GM12878 (cell line): ENCODE measurements around the gene PTPRU. TPM values are rescaled to one million over a fixed set of nuclear protein-coding genes. Genes with fewer than 3 reads are reported as not detected.

ENCODE experiments used
- ATAC-seq: fragments of 200-7000 bp; cut with Tn5 transposase; 3 replicates; pipeline ENCODE4 v1.9.1; 2020; ENCODE audit warnings: mild to moderate bottlenecking, moderate library complexity
- BruUV-seq: library from RNA; stranded (reverse); fragments of 400-500 nt; replicated peaks from 2 replicates; lab custom pipeline; 2021; lab: Mats Ljungman, UMichigan
- CTCF ChIA-PET: fragments of 300-600 bp; sonication (Branson Sonifier 250); formaldehyde crosslinking; extraction: SDS; loops from one replicate; lab custom pipeline; 2021; ENCODE audit warnings: inconsistent platforms; lab: Yijun Ruan, JAX
- POLR2A ChIA-PET: fragments of 350-600 bp; formaldehyde crosslinking; extraction: SDS; loops from one replicate; lab custom pipeline; 2021; ENCODE audit warnings: inconsistent platforms; lab: Charles Lee
- RAD21 ChIA-PET: fragments of 300-600 bp; sonication (Branson Sonifier 250); formaldehyde crosslinking; loops from one replicate; lab custom pipeline; 2023; ENCODE audit warnings: antibody characterized with exemption; ENCODE audit not compliant: unreplicated experiment; lab: Charles Lee
- SMC1A ChIA-PET: fragments of 300-600 bp; sonication (Branson Sonifier 250); formaldehyde crosslinking; loops from one replicate; lab custom pipeline; 2023; ENCODE audit not compliant: unreplicated experiment, uncharacterized antibody; lab: Charles Lee
- DNase-seq: peaks from one replicate; pipeline ENCODE4 v3.0.0-alpha.2; 2011; ENCODE audit warnings: low read depth, low spot score
- FAIRE-seq: peaks from 3 replicates; lab custom pipeline; 2011; peaks lifted over from hg19 to GRCh38; lab: Jason Lieb, UNC
- H2AFZ ChIP-seq: 2 replicates; pipeline ENCODE4 v1.6.0; 2011; ENCODE audit warnings: low read depth, low read length, control low read depth; ENCODE audit not compliant: control insufficient read depth
- H3K27ac ChIP-seq: 2 replicates; pipeline ENCODE4 v1.5.1; 2011; ENCODE audit warnings: control low read depth; ENCODE audit not compliant: control insufficient read depth, insufficient read depth
- H3K27me3 ChIP-seq, 2 experiments: replicated peaks in 1 of 2; 2 replicates each; pipeline versions ENCODE4 v1.6.0 to v1.6.1; 2011; ENCODE audit warnings: low read length in 1 of 2; ENCODE audit not compliant: control insufficient read depth in 2 of 2, insufficient read depth in 2 of 2
- H3K36me3 ChIP-seq, 2 experiments: 2 replicates each; pipeline ENCODE4 v1.5.1; 2011; ENCODE audit warnings: low read length in 1 of 2; ENCODE audit not compliant: control insufficient read depth in 2 of 2, insufficient read depth in 2 of 2
- H3K4me1 ChIP-seq: 2 replicates; pipeline ENCODE4 v1.6.1; 2011; ENCODE audit warnings: mild to moderate bottlenecking, low read length, moderate library complexity, mixed read lengths; ENCODE audit not compliant: control insufficient read depth, insufficient read depth
- H3K4me2 ChIP-seq: 2 replicates; pipeline ENCODE4 v1.6.0; 2011; ENCODE audit warnings: control low read depth; ENCODE audit not compliant: control insufficient read depth, insufficient read depth
- H3K4me3 ChIP-seq: fragments of 200-600 bp; sonication (generic); 2 replicates; pipeline ENCODE4 v1.5.1; 2016
- H3K79me2 ChIP-seq: 2 replicates; pipeline ENCODE4 v1.6.0; 2011; ENCODE audit warnings: low read length; ENCODE audit not compliant: control insufficient read depth, insufficient read depth
- H3K9ac ChIP-seq: 2 replicates; pipeline ENCODE4 v1.8.0; 2011; ENCODE audit warnings: low read length, control low read depth, mixed read lengths; ENCODE audit not compliant: control insufficient read depth, insufficient read depth
- H3K9me3 ChIP-seq: replicated peaks from 3 replicates; pipeline ENCODE4 v1.5.1; 2011; ENCODE audit warnings: mild to moderate bottlenecking, low read length; ENCODE audit not compliant: control insufficient read depth, insufficient read depth
- H4K20me1 ChIP-seq: 2 replicates; pipeline ENCODE4 v1.6.0; 2011; ENCODE audit not compliant: control insufficient read depth, insufficient read depth
- ASH2L ChIP-seq: fragments of 300-600, 200-600 bp; sonication (generic); IDR thresholded peaks from 2 replicates; pipeline ENCODE4 v1.6.1; 2017; ENCODE audit warnings: low read depth, mild to moderate bottlenecking, borderline replicate concordance
- ATF7 ChIP-seq: fragments of 450-650 bp; IDR thresholded peaks from 2 replicates; pipeline ENCODE4 v1.6.1; 2016; ENCODE audit warnings: low read depth, mild to moderate bottlenecking
- BCL11A ChIP-seq: IDR thresholded peaks from 2 replicates; pipeline ENCODE4 v1.6.1; 2011; ENCODE audit warnings: low read depth, low read length
- CBX3 ChIP-seq: fragments of 200-600 bp; sonication (generic); IDR thresholded peaks from 2 replicates; pipeline ENCODE4 v1.6.1; 2016; ENCODE audit warnings: low read depth, borderline replicate concordance
- CEBPB ChIP-seq, 2 experiments: fragments of 150-350 bp in 1 of 2; IDR thresholded peaks; 2 replicates each; pipeline ENCODE4 v1.6.1; 2012 to 2014; ENCODE audit warnings: low read depth in 2 of 2, low read length in 2 of 2, borderline replicate concordance in 1 of 2, inconsistent platforms in 1 of 2
- CREB1 ChIP-seq: IDR thresholded peaks from 2 replicates; pipeline ENCODE4 v1.6.1; 2012; ENCODE audit warnings: low read depth, mild to moderate bottlenecking, inconsistent platforms
- CREM ChIP-seq: IDR thresholded peaks from 2 replicates; pipeline ENCODE4 v1.6.1; 2014; ENCODE audit warnings: antibody characterized with exemption, low read depth
- EED ChIP-seq: sonication (generic); IDR thresholded peaks from 2 replicates; pipeline ENCODE4 v1.6.1; 2016; ENCODE audit warnings: antibody characterized with exemption, low read depth
- HCFC1 ChIP-seq: fragments of 150-350 bp; IDR thresholded peaks from 2 replicates; pipeline ENCODE4 v1.6.1; 2014; ENCODE audit warnings: low read length
- NR2F1 ChIP-seq: fragments of 450-650 bp; conservative IDR thresholded peaks from 2 replicates; pipeline ENCODE4 v1.6.1; 2017; ENCODE audit warnings: mild to moderate bottlenecking
- TARDBP ChIP-seq: IDR thresholded peaks from 2 replicates; pipeline ENCODE4 v1.6.1; 2016; ENCODE audit warnings: borderline replicate concordance
- YBX1 ChIP-seq: fragments of 450-650 bp; IDR thresholded peaks from 2 replicates; pipeline ENCODE4 v1.6.1; 2016; ENCODE audit warnings: antibody characterized with exemption
- YY1 ChIP-seq: IDR thresholded peaks from 2 replicates; pipeline ENCODE4 v1.6.1; 2011; ENCODE audit warnings: low read depth, mild to moderate bottlenecking, low read length
- ZZZ3 ChIP-seq: IDR thresholded peaks from 2 replicates; pipeline ENCODE4 v1.6.1; 2011; ENCODE audit warnings: low read depth; ENCODE audit not compliant: control insufficient read depth, insufficient read length
- WGBS: methylation state at CpG from one replicate; pipeline ENCODE4 v1.1.6; 2016; ENCODE audit warnings: low lambda C conversion rate; ENCODE audit not compliant: insufficient replicate concordance, insufficient coverage; ENCODE audit errors: missing lambda C conversion rate; 5-methylcytosine and 5-hydroxymethylcytosine counted together
- in situ Hi-C: fragments of 300-500 bp; cut with MboI; formaldehyde crosslinking; loops from 9 replicates; pipeline ENCODE4 v1.14.3; 2018; ENCODE audit warnings: mixed read lengths
- intact Hi-C: fragments of 100-400 bp; cut with micrococcal nuclease; formaldehyde crosslinking; loops from one replicate; pipeline ENCODE4 v1.14.2; 2022; ENCODE audit not compliant: unreplicated experiment
- polyA plus RNA-seq, 11 experiments: library from polyadenylated mRNA; depleted of rRNA in 4 of 11; unstranded in 6 of 11; stranded (reverse) in 5 of 11; fragments of >200 nt; fragmentation: Nextera tagmentation in 4 of 11; fragmentation: Illumina TruSeq in 1 of 11; extraction: Ambion mirVana in 4 of 11; extraction: Trizol in 1 of 11; gene quantifications; 1 replicate in 1 of 11; 2 replicates in 10 of 11; pipeline versions ENCODE4 v1.2.1 to v1.2.3, GENCODE V29; 2011 to 2016; ENCODE audit warnings: inconsistent platforms in 2 of 11, missing spikeins in 2 of 11, low read depth in 1 of 11
- total RNA-seq, 4 experiments: library from RNA; depleted of rRNA in 3 of 4; stranded (reverse); fragments of >200 nt in 3 of 4; fragmentation: Illumina TruSeq in 1 of 4; extraction: Trizol in 1 of 4; gene quantifications; 2 replicates each; pipeline versions ENCODE4 v1.2.1 to v1.2.3, GENCODE V29; 2013 to 2021
- TF ChIP-seq, protein P1 (sequence below): IDR thresholded peaks from 2 replicates; pipeline ENCODE4 v1.6.1; 2012; ENCODE audit warnings: low read length, inconsistent platforms
- TF ChIP-seq, protein P2 (sequence below): IDR thresholded peaks from 2 replicates; pipeline ENCODE4 v1.6.1; 2011; ENCODE audit warnings: low read depth, low read length, improper control_type of control experiment, borderline replicate concordance
- TF ChIP-seq, protein P3 (sequence below): IDR thresholded peaks from 2 replicates; pipeline ENCODE4 v1.6.1; 2012; ENCODE audit warnings: low read depth, low read length, improper control_type of control experiment
- TF ChIP-seq, protein P4 (sequence below): IDR thresholded peaks from 2 replicates; pipeline ENCODE4 v1.6.1; 2012; ENCODE audit warnings: mild to moderate bottlenecking, low read depth, low read length

Gene PTPRU
- total and polyA plus RNA-seq, 10 of the 15 experiments (the other 5 are each of a cell fraction or from before 2014, with no cell fraction given), result 0.04 to 2.5 (median 0.73) TPM

DNA sequence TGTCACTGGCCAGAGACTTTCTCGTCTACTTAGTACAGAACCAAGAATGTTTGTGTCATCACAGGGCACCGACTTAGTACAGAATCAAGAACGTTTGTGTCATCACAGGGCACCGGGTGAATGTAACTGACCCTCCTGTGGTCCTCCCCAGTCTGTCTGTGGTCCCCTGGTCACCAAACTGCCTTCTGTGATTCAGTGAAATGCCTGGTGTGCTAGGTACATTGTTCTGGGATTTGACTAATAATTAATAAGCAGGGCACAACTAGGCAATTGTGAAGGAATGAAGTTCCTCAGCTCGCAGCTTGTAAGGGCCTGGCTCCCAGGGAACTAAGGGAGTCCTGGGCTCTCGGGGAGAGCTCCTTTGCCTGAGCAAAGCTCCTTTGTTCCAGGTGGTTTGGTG, 12.8 kb upstream of the PTPRU start (continued):
- no peak for TF ChIP-seq CEBPB (IDR thresholded peaks at IDR 0.05; ENCODE audit: borderline replicate concordance in 1 of 2, low read depth in 2 of 2, low read length in 2 of 2)
- no peak for TF ChIP-seq YY1

DNA sequence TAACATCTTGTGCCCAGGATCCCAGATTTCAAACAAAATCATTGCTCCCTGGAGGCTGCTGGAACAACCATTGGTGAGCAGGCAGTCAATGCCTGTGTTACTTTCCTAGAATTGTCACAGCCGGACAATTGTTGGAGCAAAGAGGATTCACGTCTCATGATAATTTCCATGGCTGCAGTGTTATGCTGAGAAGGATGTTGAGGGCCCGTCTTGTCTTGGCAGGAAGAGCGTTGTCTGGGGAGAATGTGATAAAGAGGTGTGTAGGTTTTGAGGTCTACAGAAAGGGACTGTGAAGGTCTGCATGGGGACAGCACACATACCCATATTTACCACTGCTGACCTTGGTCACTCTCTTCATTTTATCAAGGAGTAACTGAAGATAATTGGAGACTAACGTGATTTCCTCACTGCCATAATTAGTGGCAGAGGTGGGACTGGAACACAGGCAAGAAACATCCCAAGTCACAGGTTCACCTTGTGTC, 11.9 kb upstream of the PTPRU start:
- no peak for ATAC-seq
- no peaks in the 10 kb centered on the region for H3K4me1 ChIP-seq
- H3K27ac ChIP-seq, result no peak overlapping the region
- no peaks in the 10 kb centered on the region for H3K27me3 ChIP-seq
- H3K79me2 ChIP-seq, result no peaks in the 10 kb centered on the region
- H4K20me1 ChIP-seq, result no peaks in the 10 kb centered on the region
- no peak for TF ChIP-seq EED
- TF ChIP-seq ATF7, result no peak
- no peak for TF ChIP-seq YBX1
- no peak for TF ChIP-seq CREB1
- no peak for TF ChIP-seq NR2F1
- TF ChIP-seq, protein P1, sequence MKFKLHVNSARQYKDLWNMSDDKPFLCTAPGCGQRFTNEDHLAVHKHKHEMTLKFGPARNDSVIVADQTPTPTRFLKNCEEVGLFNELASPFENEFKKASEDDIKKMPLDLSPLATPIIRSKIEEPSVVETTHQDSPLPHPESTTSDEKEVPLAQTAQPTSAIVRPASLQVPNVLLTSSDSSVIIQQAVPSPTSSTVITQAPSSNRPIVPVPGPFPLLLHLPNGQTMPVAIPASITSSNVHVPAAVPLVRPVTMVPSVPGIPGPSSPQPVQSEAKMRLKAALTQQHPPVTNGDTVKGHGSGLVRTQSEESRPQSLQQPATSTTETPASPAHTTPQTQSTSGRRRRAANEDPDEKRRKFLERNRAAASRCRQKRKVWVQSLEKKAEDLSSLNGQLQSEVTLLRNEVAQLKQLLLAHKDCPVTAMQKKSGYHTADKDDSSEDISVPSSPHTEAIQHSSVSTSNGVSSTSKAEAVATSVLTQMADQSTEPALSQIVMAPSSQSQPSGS, result no peak
- TF ChIP-seq, protein P2, sequence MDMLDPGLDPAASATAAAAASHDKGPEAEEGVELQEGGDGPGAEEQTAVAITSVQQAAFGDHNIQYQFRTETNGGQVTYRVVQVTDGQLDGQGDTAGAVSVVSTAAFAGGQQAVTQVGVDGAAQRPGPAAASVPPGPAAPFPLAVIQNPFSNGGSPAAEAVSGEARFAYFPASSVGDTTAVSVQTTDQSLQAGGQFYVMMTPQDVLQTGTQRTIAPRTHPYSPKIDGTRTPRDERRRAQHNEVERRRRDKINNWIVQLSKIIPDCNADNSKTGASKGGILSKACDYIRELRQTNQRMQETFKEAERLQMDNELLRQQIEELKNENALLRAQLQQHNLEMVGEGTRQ, result no peak
- TF ChIP-seq, protein P3, sequence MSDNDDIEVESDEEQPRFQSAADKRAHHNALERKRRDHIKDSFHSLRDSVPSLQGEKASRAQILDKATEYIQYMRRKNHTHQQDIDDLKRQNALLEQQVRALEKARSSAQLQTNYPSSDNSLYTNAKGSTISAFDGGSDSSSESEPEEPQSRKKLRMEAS, result no peak
- TF ChIP-seq, protein P4, sequence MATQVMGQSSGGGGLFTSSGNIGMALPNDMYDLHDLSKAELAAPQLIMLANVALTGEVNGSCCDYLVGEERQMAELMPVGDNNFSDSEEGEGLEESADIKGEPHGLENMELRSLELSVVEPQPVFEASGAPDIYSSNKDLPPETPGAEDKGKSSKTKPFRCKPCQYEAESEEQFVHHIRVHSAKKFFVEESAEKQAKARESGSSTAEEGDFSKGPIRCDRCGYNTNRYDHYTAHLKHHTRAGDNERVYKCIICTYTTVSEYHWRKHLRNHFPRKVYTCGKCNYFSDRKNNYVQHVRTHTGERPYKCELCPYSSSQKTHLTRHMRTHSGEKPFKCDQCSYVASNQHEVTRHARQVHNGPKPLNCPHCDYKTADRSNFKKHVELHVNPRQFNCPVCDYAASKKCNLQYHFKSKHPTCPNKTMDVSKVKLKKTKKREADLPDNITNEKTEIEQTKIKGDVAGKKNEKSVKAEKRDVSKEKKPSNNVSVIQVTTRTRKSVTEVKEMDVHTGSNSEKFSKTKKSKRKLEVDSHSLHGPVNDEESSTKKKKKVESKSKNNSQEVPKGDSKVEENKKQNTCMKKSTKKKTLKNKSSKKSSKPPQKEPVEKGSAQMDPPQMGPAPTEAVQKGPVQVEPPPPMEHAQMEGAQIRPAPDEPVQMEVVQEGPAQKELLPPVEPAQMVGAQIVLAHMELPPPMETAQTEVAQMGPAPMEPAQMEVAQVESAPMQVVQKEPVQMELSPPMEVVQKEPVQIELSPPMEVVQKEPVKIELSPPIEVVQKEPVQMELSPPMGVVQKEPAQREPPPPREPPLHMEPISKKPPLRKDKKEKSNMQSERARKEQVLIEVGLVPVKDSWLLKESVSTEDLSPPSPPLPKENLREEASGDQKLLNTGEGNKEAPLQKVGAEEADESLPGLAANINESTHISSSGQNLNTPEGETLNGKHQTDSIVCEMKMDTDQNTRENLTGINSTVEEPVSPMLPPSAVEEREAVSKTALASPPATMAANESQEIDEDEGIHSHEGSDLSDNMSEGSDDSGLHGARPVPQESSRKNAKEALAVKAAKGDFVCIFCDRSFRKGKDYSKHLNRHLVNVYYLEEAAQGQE, result no peak
- TF ChIP-seq CBX3, result no peak
- TF ChIP-seq BCL11A, result no peak
- no peak for TF ChIP-seq TARDBP
- no peak for TF ChIP-seq ZZZ3
- TF ChIP-seq CREM, result no peak
- no peak for TF ChIP-seq ASH2L
- TF ChIP-seq HCFC1, result no peak
- TF ChIP-seq, all 136 proteins: peak for 0
- 97% methylated on average over 5 of the region's 5 CpGs for WGBS
- no peak for FAIRE-seq
- no peak overlapping the region for H3K4me3 ChIP-seq
- DNase-seq, result no peak
- no peaks in the 10 kb centered on the region for H3K36me3 ChIP-seq
- ChIA-PET RAD21 (no interaction called here), POLR2A (no interaction called here), SMC1A (no interaction called here), CTCF (no interaction called here)
- H3K9me3 ChIP-seq, result no peaks in the 10 kb centered on the region
- in situ Hi-C loops, result no loop called here
- no TSS peak for BruUV-seq
- intact Hi-C loops, result no loop called here
- no peak overlapping the region for H2AFZ ChIP-seq
- no peak overlapping the region for H3K9ac ChIP-seq
- H3K4me2 ChIP-seq, result no peak overlapping the region
